ENCODE data around the gene AMDHD2.
"Not testable (repeated sequence)": the region's sequence is repeated elsewhere in the genome, so short reads cannot be mapped to it uniquely, and the experiment has no call there.

GRCh38 chr16:2560131-2560797 is 40.1 kb downstream of the AMDHD2 start:
- TF ChIP-seq PHF8 (CRISPR knock-in tag; IDR thresholded peaks at IDR 0.05); ZBTB14 (CRISPR knock-in tag; IDR thresholded peaks at IDR 0.05); NR2F6 (IDR thresholded peaks at IDR 0.05); NR2F6 (CRISPR knock-in tag; IDR thresholded peaks at IDR 0.05); ZNF24 (IDR thresholded peaks at IDR 0.05); ZNF274 (CRISPR knock-in tag; IDR thresholded peaks at IDR 0.05); ZBTB34 (CRISPR knock-in tag; IDR thresholded peaks at IDR 0.05); ZBTB20 (CRISPR knock-in tag; IDR thresholded peaks at IDR 0.05; ENCODE audit: borderline replicate concordance, low read depth); CTCF (CRISPR knock-in tag; IDR thresholded peaks at IDR 0.05); FOXA3 (CRISPR knock-in tag; IDR thresholded peaks at IDR 0.05); ZNF550 (CRISPR knock-in tag; IDR thresholded peaks at IDR 0.05; ENCODE audit: borderline replicate concordance); ZMAT3 (CRISPR knock-in tag; conservative IDR thresholded peaks at IDR 0.05); ZBTB33 (CRISPR knock-in tag; IDR thresholded peaks at IDR 0.05): not testable (repeated sequence)
